ENCODE results near the gene STK36. TPM values are rescaled to one million over a fixed set of nuclear protein-coding genes. Genes with fewer than 3 reads are reported as not detected.

The STK36 gene
- total and polyA plus RNA-seq, 12 donors, result 12.4 to 112 (median 36.3) TPM

DNA sequence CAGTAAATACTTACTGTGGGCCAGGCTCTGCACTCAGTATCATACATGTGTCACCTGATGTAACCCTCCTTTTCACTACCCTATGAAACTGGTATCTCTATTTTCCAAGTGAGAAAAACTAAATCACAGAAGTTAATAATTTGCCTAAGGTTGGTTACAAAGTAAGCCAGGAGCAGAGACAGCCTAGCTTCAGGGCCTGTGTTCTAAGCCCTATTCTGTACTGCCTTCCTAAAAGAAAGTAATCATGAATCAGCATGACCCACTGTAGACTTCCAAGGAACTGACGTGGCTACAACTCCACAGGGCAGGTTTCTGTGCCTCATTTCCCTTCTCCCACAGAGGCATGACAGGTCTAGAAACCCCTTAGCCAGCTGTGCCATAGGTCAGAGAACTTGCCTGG lies 26.8 kb upstream of the STK36 start:
- 85 to 100% (median 91%) methylated on average over 1 of the region's 1 CpG for WGBS, 4 donors
- no peak overlapping the region for H3K27ac ChIP-seq
- H3K9me3 ChIP-seq (replicated peaks in 1 of 3), result no peaks in the 10 kb centered on the region
- no peak for DNase-seq
- no peaks in the 10 kb centered on the region for H3K27me3 ChIP-seq
- TF ChIP-seq CTCF (IDR thresholded peaks at IDR 0.05) (no peak), POLR2A (IDR thresholded peaks at IDR 0.05) (no peak)
- no peaks in the 10 kb centered on the region for H3K4me1 ChIP-seq (replicated peaks in 1 of 2)
- no peak overlapping the region for H3K4me3 ChIP-seq
- H3K36me3 ChIP-seq (replicated peaks in 1 of 2), result peaks cover 0 to 90% of the 10 kb centered on the region in 2 donors
- intact Hi-C loops (cut with DNase I), result loop anchor here (10.0 kb wide), 3 partner anchors 70 to 240 kb away; partner anchors contain the start of gene VIL1 (in 1 of the 2)

GRCh38 chr2:218648088-218648786 lies 23.6 kb upstream of the STK36 start:
- 64 to 70% (median 69%) methylated on average over 9 of the region's 9 CpGs for WGBS, 4 donors
- DNase-seq, result peak; percentile 46 to 83 (median 59)
- H3K27me3 ChIP-seq, result no peaks in the 10 kb centered on the region
- TF ChIP-seq POLR2A (IDR thresholded peaks at IDR 0.05) (no peak), CTCF (IDR thresholded peaks at IDR 0.05) (peak; percentile 71 to 83 (median 73))
- intact Hi-C loops (cut with DNase I), result loop anchor here (10.0 kb wide), 3 partner anchors 73 to 243 kb away; partner anchors contain the start of gene VIL1 (in 1 of the 2)
- no peaks in the 10 kb centered on the region for H3K4me1 ChIP-seq (replicated peaks in 1 of 2)
- no peak overlapping the region for H3K4me3 ChIP-seq
- peaks cover 0 to 92% of the 10 kb centered on the region in 2 donors for H3K36me3 ChIP-seq (replicated peaks in 1 of 2)
- no peak overlapping the region for H3K27ac ChIP-seq
- no peaks in the 10 kb centered on the region for H3K9me3 ChIP-seq (replicated peaks in 1 of 3)

GRCh38 chr2:218648787-218649100 lies 23.1 kb upstream of the STK36 start:
- no peak overlapping the region for H3K4me3 ChIP-seq
- no peaks in the 10 kb centered on the region for H3K9me3 ChIP-seq (replicated peaks in 1 of 3)
- DNase-seq, result no peak
- no peak for TF ChIP-seq CTCF (IDR thresholded peaks at IDR 0.05)
- no peak for TF ChIP-seq POLR2A (IDR thresholded peaks at IDR 0.05)
- 85 to 90% (median 87%) methylated on average over 10 to 11 of the region's 11 CpGs for WGBS, 4 donors
- no peak overlapping the region for H3K27ac ChIP-seq
- peaks cover 0 to 92% of the 10 kb centered on the region in 2 donors for H3K36me3 ChIP-seq (replicated peaks in 1 of 2)
- H3K27me3 ChIP-seq, result no peaks in the 10 kb centered on the region
- no peaks in the 10 kb centered on the region for H3K4me1 ChIP-seq (replicated peaks in 1 of 2)
- intact Hi-C loops (cut with DNase I), result loop anchor here (10.0 kb wide), 3 partner anchors 74 to 244 kb away; partner anchors contain the start of gene VIL1 (in 1 of the 2)

DNA sequence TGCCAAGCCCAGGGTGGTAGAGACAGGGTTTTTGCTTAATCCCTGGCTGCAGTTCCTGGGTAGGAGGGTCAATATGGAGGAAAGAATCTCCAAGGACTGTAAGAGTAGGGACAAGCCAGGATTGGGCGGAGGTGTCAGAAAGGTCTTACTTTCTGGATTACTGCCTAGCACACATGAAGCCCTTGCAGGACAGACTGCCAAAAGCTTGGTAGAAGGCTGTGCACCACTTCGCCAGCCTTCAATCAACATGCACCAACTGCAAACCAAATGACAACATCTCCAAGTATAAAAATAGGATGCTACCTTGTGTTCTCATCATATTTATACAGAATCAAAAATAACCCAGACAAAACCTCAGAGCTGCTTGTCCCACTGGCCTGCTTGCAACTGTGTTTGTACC lies 16.1 kb upstream of the STK36 start:
- TF ChIP-seq POLR2A (IDR thresholded peaks at IDR 0.05) (no peak), CTCF (IDR thresholded peaks at IDR 0.05) (no peak)
- no peak for DNase-seq
- H3K27me3 ChIP-seq, result no peaks in the 10 kb centered on the region
- no peak overlapping the region for H3K4me3 ChIP-seq
- WGBS, 4 donors, result 86 to 95% (median 87%) methylated on average over 2 of the region's 2 CpGs
- H3K9me3 ChIP-seq (replicated peaks in 1 of 3), result no peaks in the 10 kb centered on the region
- peaks cover 0 to 58% of the 10 kb centered on the region in 2 donors for H3K36me3 ChIP-seq (replicated peaks in 1 of 2)
- H3K27ac ChIP-seq, result no peak overlapping the region
- intact Hi-C loops (cut with DNase I), result no loop called here
- peaks cover 0 to 12% of the 10 kb centered on the region in 2 donors for H3K4me1 ChIP-seq (replicated peaks in 1 of 2)
